DOHH2 (cell line): ENCODE measurements around the gene ASCL1.

Experiments used
- H3F3A ChIP-seq: fragments of 200-600 bp; sonication (generic), shearing (Covaris generic); 2 replicates; pipeline ENCODE4 v1.6.0; 2016; ENCODE audit warnings: antibody characterized with exemption, mild to moderate bottlenecking; ENCODE audit not compliant: control insufficient read depth, insufficient read depth
- H3K27ac ChIP-seq: fragments of 200-600 bp; sonication (generic); 2 replicates; pipeline ENCODE4 v1.5.1; 2014; ENCODE audit warnings: low read depth, mild to moderate bottlenecking, low read length, moderate library complexity
- H3K27me3 ChIP-seq: fragments of 200-600 bp; sonication (generic); 2 replicates; pipeline ENCODE4 v1.6.1; 2014; ENCODE audit warnings: mild to moderate bottlenecking, low read length, mixed read lengths; ENCODE audit not compliant: control insufficient read depth
- H3K36me3 ChIP-seq: fragments of 200-600 bp; sonication (generic); 2 replicates; pipeline ENCODE4 v1.6.1; 2014; ENCODE audit warnings: mild to moderate bottlenecking, low read length, moderate library complexity, mixed read lengths; ENCODE audit not compliant: control insufficient read depth
- H3K4me1 ChIP-seq: fragments of 200-600 bp; sonication (generic); 2 replicates; pipeline ENCODE4 v1.6.1; 2014; ENCODE audit warnings: mild to moderate bottlenecking, low read length, mixed read lengths; ENCODE audit not compliant: control insufficient read depth
- H3K4me2 ChIP-seq: fragments of 200-600 bp; sonication (generic); 2 replicates; pipeline ENCODE4 v1.6.0; 2014; ENCODE audit warnings: mild to moderate bottlenecking, low read length, moderate library complexity
- H3K4me3 ChIP-seq: fragments of 200-600 bp; sonication (generic); 2 replicates; pipeline ENCODE4 v1.5.1; 2014; ENCODE audit warnings: mild to moderate bottlenecking, low read length, mixed read lengths
- H3K79me2 ChIP-seq: fragments of 200-600 bp; sonication (generic); 2 replicates; pipeline ENCODE4 v1.6.1; 2014; ENCODE audit warnings: mild to moderate bottlenecking, low read length, mixed read lengths; ENCODE audit not compliant: control insufficient read depth
- H3K9me2 ChIP-seq: fragments of 200-600 bp; sonication (generic); replicated peaks from 2 replicates; pipeline ENCODE4 v1.6.1; 2014; ENCODE audit warnings: mild to moderate bottlenecking, low read length, mixed read lengths; ENCODE audit not compliant: control insufficient read depth
- H3K9me3 ChIP-seq: fragments of 200-600 bp; sonication (generic); 2 replicates; pipeline ENCODE4 v1.6.1; 2014; ENCODE audit warnings: antibody characterized with exemption, low read length, mixed read lengths; ENCODE audit not compliant: control insufficient read depth, insufficient read depth
- H4K20me1 ChIP-seq: fragments of 200-600 bp; sonication (generic); 2 replicates; pipeline ENCODE4 v1.6.0; 2014; ENCODE audit warnings: low read depth, mild to moderate bottlenecking, antibody characterized with exemption, low read length, moderate library complexity; ENCODE audit not compliant: control insufficient read depth, insufficient read depth
- EZH2phosphoT487 ChIP-seq: fragments of 200-600 bp; sonication (generic); IDR thresholded peaks from 2 replicates; pipeline ENCODE4 v1.6.1; 2017; ENCODE audit warnings: borderline replicate concordance, mild to moderate bottlenecking, antibody characterized with exemption, low read length, moderate library complexity, mixed read lengths
- TF ChIP-seq, protein P1 (sequence below): fragments of 200-600 bp; sonication (generic); IDR thresholded peaks from one replicate; pipeline ENCODE4 v1.5.1; 2014; ENCODE audit warnings: antibody characterized with exemption, mild to moderate bottlenecking, low read depth, low read length; ENCODE audit not compliant: poor library complexity, severe bottlenecking

The ASCL1 gene

DNA sequence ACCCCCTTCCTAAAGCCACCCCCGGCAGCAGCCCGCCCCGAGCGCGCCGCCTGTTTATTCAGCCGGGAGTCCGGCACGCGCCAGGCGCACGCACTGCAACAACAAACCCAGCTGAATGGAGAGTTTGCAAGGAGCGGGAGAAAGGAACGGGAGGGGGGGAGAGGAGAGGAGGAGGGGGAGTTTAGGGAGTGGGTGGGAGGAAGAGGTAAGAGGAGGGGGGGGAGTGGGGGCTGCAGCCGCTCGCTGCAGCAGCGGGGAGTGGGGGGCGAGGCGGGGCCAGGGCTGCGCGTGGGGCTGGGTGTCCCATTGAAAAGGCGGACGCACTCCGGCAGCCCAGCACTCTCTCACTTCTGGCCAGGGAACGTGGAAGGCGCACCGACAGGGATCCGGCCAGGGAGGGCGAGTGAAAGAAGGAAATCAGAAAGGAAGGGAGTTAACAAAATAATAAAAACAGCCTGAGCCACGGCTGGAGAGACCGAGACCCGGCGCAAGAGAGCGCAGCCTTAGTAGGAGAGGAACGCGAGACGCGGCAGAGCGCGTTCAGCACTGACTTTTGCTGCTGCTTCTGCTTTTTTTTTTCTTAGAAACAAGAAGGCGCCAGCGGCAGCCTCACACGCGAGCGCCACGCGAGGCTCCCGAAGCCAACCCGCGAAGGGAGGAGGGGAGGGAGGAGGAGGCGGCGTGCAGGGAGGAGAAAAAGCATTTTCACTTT, at the start of gene ASCL1:
Gene ASCL1 (plus strand): TSS at position 336 of the 712 bp plus-strand sequence. CDS start 571 bp downstream, outside the sequence.
- no peaks in the 10 kb centered on the region for H3K9me2 ChIP-seq
- no peak within 1 kb of the TSS for H3K27ac ChIP-seq
- H3K4me3 ChIP-seq = no peak within 1 kb of the TSS
- no peaks in the 10 kb centered on the region for H3K36me3 ChIP-seq
- H3K27me3 ChIP-seq = peaks cover 14% of the 10 kb centered on the region
- no peaks in the 10 kb centered on the region for H3F3A ChIP-seq
- TF ChIP-seq EZH2phosphoT487 = no peak
- TF ChIP-seq, protein P1, sequence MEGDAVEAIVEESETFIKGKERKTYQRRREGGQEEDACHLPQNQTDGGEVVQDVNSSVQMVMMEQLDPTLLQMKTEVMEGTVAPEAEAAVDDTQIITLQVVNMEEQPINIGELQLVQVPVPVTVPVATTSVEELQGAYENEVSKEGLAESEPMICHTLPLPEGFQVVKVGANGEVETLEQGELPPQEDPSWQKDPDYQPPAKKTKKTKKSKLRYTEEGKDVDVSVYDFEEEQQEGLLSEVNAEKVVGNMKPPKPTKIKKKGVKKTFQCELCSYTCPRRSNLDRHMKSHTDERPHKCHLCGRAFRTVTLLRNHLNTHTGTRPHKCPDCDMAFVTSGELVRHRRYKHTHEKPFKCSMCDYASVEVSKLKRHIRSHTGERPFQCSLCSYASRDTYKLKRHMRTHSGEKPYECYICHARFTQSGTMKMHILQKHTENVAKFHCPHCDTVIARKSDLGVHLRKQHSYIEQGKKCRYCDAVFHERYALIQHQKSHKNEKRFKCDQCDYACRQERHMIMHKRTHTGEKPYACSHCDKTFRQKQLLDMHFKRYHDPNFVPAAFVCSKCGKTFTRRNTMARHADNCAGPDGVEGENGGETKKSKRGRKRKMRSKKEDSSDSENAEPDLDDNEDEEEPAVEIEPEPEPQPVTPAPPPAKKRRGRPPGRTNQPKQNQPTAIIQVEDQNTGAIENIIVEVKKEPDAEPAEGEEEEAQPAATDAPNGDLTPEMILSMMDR = no peak
- no peak within 1 kb of the TSS for H3K4me2 ChIP-seq
- H3K79me2 ChIP-seq = no peaks in the 10 kb centered on the region
- no peaks in the 10 kb centered on the region for H4K20me1 ChIP-seq
- no peaks in the 10 kb centered on the region for H3K9me3 ChIP-seq
- no peaks in the 10 kb centered on the region for H3K4me1 ChIP-seq

- Histone ChIP-seq H3K9me3 (no peaks in the 10 kb centered on the region), H3K27ac (no peak overlapping the region), H3K79me2 (no peaks in the 10 kb centered on the region), H3K9me2 (no peaks in the 10 kb centered on the region), H3K4me2 (no peak overlapping the region), H3F3A (no peaks in the 10 kb centered on the region), H3K27me3 (no peaks in the 10 kb centered on the region; the same call in 1 of the 2 replicates), H3K36me3 (no peaks in the 10 kb centered on the region), H3K4me1 (no peaks in the 10 kb centered on the region), H4K20me1 (no peaks in the 10 kb centered on the region), H3K4me3 (no peak overlapping the region)
- TF ChIP-seq, protein P1 = no peak
- no peak for TF ChIP-seq EZH2phosphoT487
These were observed 49.6 kb upstream of the ASCL1 start for GRCh38 chr12:102907918-102908317.

GRCh38 chr12:102910137-102910536, 47.3 kb upstream of the ASCL1 start:
- H3K36me3 ChIP-seq = no peaks in the 10 kb centered on the region

More at GRCh38 chr12:102910137-102910536, 47.3 kb upstream of the ASCL1 start:
- Histone ChIP-seq H3K9me3 (no peaks in the 10 kb centered on the region), H3K79me2 (no peaks in the 10 kb centered on the region), H4K20me1 (no peaks in the 10 kb centered on the region), H3K27me3 (no peaks in the 10 kb centered on the region), H3K9me2 (no peaks in the 10 kb centered on the region), H3K4me3 (no peak overlapping the region), H3K4me1 (no peaks in the 10 kb centered on the region), H3K4me2 (no peak overlapping the region), H3F3A (no peaks in the 10 kb centered on the region), H3K27ac (no peak overlapping the region)
- TF ChIP-seq EZH2phosphoT487 = no peak
- TF ChIP-seq, protein P1 = no peak
